ENCODE data around the gene HES7. TPM values are rescaled to one million over a fixed set of nuclear protein-coding genes. Genes with fewer than 3 reads are reported as not detected.

HES7 gene
- polyA plus RNA-seq, 1 of the 3 experiments (the other 2 are of a cell fraction), result 1.2 TPM

DNA sequence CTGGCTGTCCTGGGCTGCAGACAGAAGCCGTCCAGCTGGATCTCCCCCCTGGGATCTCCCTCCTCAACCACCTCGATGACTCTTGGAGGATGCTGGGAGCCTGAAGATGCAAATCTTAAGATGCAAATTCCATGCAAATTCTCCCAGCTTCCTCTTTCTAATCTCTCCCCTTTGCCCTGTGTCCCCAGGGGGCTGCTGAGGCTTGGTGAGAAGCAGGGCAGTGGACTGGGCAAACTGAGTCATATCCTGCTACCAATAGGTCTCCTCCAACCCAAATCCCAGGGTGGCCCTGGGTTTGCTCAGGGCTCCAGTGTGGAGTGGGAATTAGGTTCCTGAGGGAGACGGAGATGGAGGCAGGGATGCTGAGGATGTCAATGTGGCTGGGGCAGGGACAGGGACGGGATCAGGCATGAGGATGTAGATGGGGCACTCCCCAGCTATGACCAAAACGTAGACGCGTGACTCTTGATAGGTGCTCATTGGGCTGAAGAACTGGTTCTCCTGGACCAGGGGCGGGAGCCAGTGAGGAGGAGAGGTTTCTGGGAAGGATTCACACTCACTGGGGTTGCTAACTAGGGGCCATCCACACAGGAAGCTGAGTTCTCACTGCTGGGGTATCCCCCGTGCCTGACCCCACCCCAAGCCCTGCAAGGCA is 32.7 kb downstream of the HES7 start:
- Histone ChIP-seq H3K4me2 (no peak overlapping the region), H3K9ac (no peak overlapping the region), H3F3A (replicated peaks; ENCODE audit: insufficient read depth) (no peaks in the 10 kb centered on the region), H3K27ac (ENCODE audit: low read depth in 2 of 2, low read length in 1 of 2) (no peak overlapping the region), H3K36me3 (replicated peaks in 1 of 2; ENCODE audit: control insufficient read depth in 1 of 2, insufficient read depth in 2 of 2, low read length in 1 of 2) (no peaks in the 10 kb centered on the region), H2AFZ (ENCODE audit: low read depth) (no peak overlapping the region), H3K79me2 (ENCODE audit: insufficient read depth) (no peaks in the 10 kb centered on the region), H3K4me3 (ENCODE audit: low read depth in 2 of 2, low read length in 1 of 2) (no peak overlapping the region), H3K9me3 (no peaks in the 10 kb centered on the region), H3K27me3 (ENCODE audit: insufficient read depth) (peaks cover 62% of the 10 kb centered on the region; the same call in 1 of the 2 replicates), H3K4me1 (ENCODE audit: control insufficient read depth in 1 of 2, insufficient read depth in 2 of 2, low read depth in 1 of 2, low read length in 1 of 2) (no peaks in the 10 kb centered on the region), H4K20me1 (ENCODE audit: insufficient read depth) (no peaks in the 10 kb centered on the region), H3K9me2 (no peaks in the 10 kb centered on the region)
- ChIA-PET CTCF (interaction anchor here (1.5 to 13.4 kb wide), 6 partner anchors 9 to 32 kb away, joined by 4 to 298 read pairs (median 50); partner anchors contain the start of gene ALOXE3), POLR2A (no interaction called here)
- TF ChIP-seq MEF2A (IDR thresholded peaks at IDR 0.05; ENCODE audit: borderline replicate concordance, low read depth), result no peak
- TF ChIP-seq CHD2 (IDR thresholded peaks at IDR 0.05; ENCODE audit: low read length, partially characterized antibody), result no peak
- TF ChIP-seq SIN3A (IDR thresholded peaks at IDR 0.05; ENCODE audit: borderline replicate concordance, low read depth, low read length), result no peak
- TF ChIP-seq, protein P1, sequence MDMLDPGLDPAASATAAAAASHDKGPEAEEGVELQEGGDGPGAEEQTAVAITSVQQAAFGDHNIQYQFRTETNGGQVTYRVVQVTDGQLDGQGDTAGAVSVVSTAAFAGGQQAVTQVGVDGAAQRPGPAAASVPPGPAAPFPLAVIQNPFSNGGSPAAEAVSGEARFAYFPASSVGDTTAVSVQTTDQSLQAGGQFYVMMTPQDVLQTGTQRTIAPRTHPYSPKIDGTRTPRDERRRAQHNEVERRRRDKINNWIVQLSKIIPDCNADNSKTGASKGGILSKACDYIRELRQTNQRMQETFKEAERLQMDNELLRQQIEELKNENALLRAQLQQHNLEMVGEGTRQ (IDR thresholded peaks at IDR 0.05; ENCODE audit: borderline replicate concordance, low read depth, low read length), result no peak
- TF ChIP-seq GABPA (IDR thresholded peaks at IDR 0.05; ENCODE audit: low read depth), result no peak
- TF ChIP-seq YY1 (IDR thresholded peaks at IDR 0.05; ENCODE audit: low read depth), result no peak
- no peak for TF ChIP-seq FOXJ3 (CRISPR knock-in tag; IDR thresholded peaks at IDR 0.05)
- TF ChIP-seq RFX5 (IDR thresholded peaks at IDR 0.05; ENCODE audit: low read length), result no peak
- DNase-seq, result no peak
- 22% methylated on average over 8 of the region's 9 CpGs for WGBS (ENCODE audit: low lambda C conversion rate)

GRCh38 chr17:8089728-8090127 is 34.2 kb downstream of the HES7 start:
- ChIA-PET POLR2A (no interaction called here), CTCF (interaction anchor here (1.1 to 13.4 kb wide), 6 partner anchors 10 to 99 kb away, joined by 3 to 298 read pairs (median 47); partner anchors contain the start of gene ALOXE3)
- H3K4me2 ChIP-seq, result no peak overlapping the region
- no peaks in the 10 kb centered on the region for H3K79me2 ChIP-seq (ENCODE audit: insufficient read depth)
- no peak overlapping the region for H3K4me3 ChIP-seq (ENCODE audit: low read depth in 2 of 2, low read length in 1 of 2)
- no peaks in the 10 kb centered on the region for H3F3A ChIP-seq (replicated peaks; ENCODE audit: insufficient read depth)
- H3K27me3 ChIP-seq (ENCODE audit: insufficient read depth), result peaks cover 59% of the 10 kb centered on the region; the same call in 1 of the 2 replicates
- H2AFZ ChIP-seq (ENCODE audit: low read depth), result no peak overlapping the region
- no peaks in the 10 kb centered on the region for H3K4me1 ChIP-seq (ENCODE audit: control insufficient read depth in 1 of 2, insufficient read depth in 2 of 2, low read depth in 1 of 2, low read length in 1 of 2)
- no peak for DNase-seq
- no peak for TF ChIP-seq MEF2A (IDR thresholded peaks at IDR 0.05; ENCODE audit: borderline replicate concordance, low read depth)
- no peak for TF ChIP-seq REST (IDR thresholded peaks at IDR 0.05; ENCODE audit: low read depth, low read length)
- TF ChIP-seq ELF1 (IDR thresholded peaks at IDR 0.05), result no peak
- no peak for TF ChIP-seq SIN3A (IDR thresholded peaks at IDR 0.05; ENCODE audit: borderline replicate concordance, low read depth, low read length)
- no peak for TF ChIP-seq MXI1 (IDR thresholded peaks at IDR 0.05; ENCODE audit: low read depth, low read length)
- no peak for TF ChIP-seq FOXJ3 (CRISPR knock-in tag; IDR thresholded peaks at IDR 0.05)
- WGBS (ENCODE audit: low lambda C conversion rate), result 32% methylated on average over 6 of the region's 6 CpGs
- no peaks in the 10 kb centered on the region for H4K20me1 ChIP-seq (ENCODE audit: insufficient read depth)
- H3K36me3 ChIP-seq (replicated peaks in 1 of 2; ENCODE audit: control insufficient read depth in 1 of 2, insufficient read depth in 2 of 2, low read length in 1 of 2), result no peaks in the 10 kb centered on the region
- no peak overlapping the region for H3K27ac ChIP-seq (ENCODE audit: low read depth in 2 of 2, low read length in 1 of 2)
- no peaks in the 10 kb centered on the region for H3K9me2 ChIP-seq
- no peak overlapping the region for H3K9ac ChIP-seq
- H3K9me3 ChIP-seq, result no peaks in the 10 kb centered on the region

Measured in SK-N-SH (cell line).